Endothelial cell of umbilical vein (primary cell): Measurements from ENCODE around the gene FILIP1L. TPM values are rescaled to one million over a fixed set of nuclear protein-coding genes. Genes with fewer than 3 reads are reported as not detected.

Source experiments
- BruUV-seq: library from RNA; stranded (reverse); fragments of 400-500 nt; replicated peaks from 2 replicates; lab custom pipeline; 2021; lab: Mats Ljungman, UMichigan
- CTCF ChIA-PET: fragments of 300-600, 350-600 bp; sonication (Branson Sonifier 250); formaldehyde crosslinking; loops from one replicate; lab custom pipeline; 2021; ENCODE audit warnings: antibody characterized with exemption, inconsistent platforms; lab: Charles Lee
- POLR2A ChIA-PET: fragments of 300-600, 350-600 bp; sonication (Branson Sonifier 250); formaldehyde crosslinking; loops from one replicate; lab custom pipeline; 2021; ENCODE audit warnings: antibody characterized with exemption, inconsistent platforms; lab: Charles Lee
- DNase-seq: peaks from one replicate; pipeline ENCODE4 v3.0.0-alpha.2; 2011; ENCODE audit warnings: low read depth, low spot score
- FAIRE-seq: peaks from 2 replicates; lab custom pipeline; 2011; peaks lifted over from hg19 to GRCh38; lab: Jason Lieb, UNC
- H2AFZ ChIP-seq: 2 replicates; pipeline ENCODE4 v1.6.0; 2012; ENCODE audit warnings: low read depth, low read length, control low read depth, inconsistent platforms
- H3K27ac ChIP-seq: 2 replicates; pipeline ENCODE4 v1.5.1; 2011; ENCODE audit warnings: low read depth, mild to moderate bottlenecking, control low read depth, low read length, moderate library complexity; ENCODE audit not compliant: insufficient read depth
- H3K27me3 ChIP-seq, 2 experiments: 2 replicates each; pipeline versions ENCODE4 v1.6.0 to v1.6.1; 2011; ENCODE audit warnings: low read length in 2 of 2, mixed read lengths in 1 of 2; ENCODE audit not compliant: control insufficient read depth in 2 of 2, insufficient read depth in 2 of 2
- H3K36me3 ChIP-seq, 2 experiments: 2 replicates in 1 of 2; 3 replicates in 1 of 2; pipeline ENCODE4 v1.5.1; 2011; ENCODE audit warnings: low read length in 2 of 2, mild to moderate bottlenecking in 1 of 2, moderate library complexity in 1 of 2; ENCODE audit not compliant: control insufficient read depth in 2 of 2, insufficient read depth in 2 of 2; ENCODE audit errors: extremely low read depth in 1 of 2
- H3K4me1 ChIP-seq: 3 replicates; pipeline ENCODE4 v1.5.1; 2011; ENCODE audit warnings: mild to moderate bottlenecking, low read length; ENCODE audit not compliant: control insufficient read depth, insufficient read depth; ENCODE audit errors: extremely low read depth
- H3K4me2 ChIP-seq: 2 replicates; pipeline ENCODE4 v1.6.1; 2011; ENCODE audit warnings: low read length, control low read depth, mixed read lengths; ENCODE audit not compliant: insufficient read depth
- H3K4me3 ChIP-seq, 3 experiments: fragments of 200-600 bp in 1 of 3; sonication (generic), shearing (Covaris generic) in 1 of 3; replicated peaks in 1 of 3; 2 replicates each; pipeline ENCODE4 v1.5.1; 2011 to 2016; ENCODE audit warnings: control low read depth in 3 of 3, low read length in 3 of 3, mild to moderate bottlenecking in 2 of 3, inconsistent platforms in 1 of 3, low read depth in 1 of 3, moderate library complexity in 1 of 3; ENCODE audit not compliant: insufficient read depth in 1 of 3
- H3K79me2 ChIP-seq: 2 replicates; pipeline ENCODE4 v1.6.0; 2012; ENCODE audit warnings: low read length, inconsistent platforms; ENCODE audit not compliant: control insufficient read depth, insufficient read depth
- H3K9ac ChIP-seq: replicated peaks from 2 replicates; pipeline ENCODE3; 2011; ENCODE audit warnings: low read length, control low read depth; ENCODE audit not compliant: insufficient read depth; ENCODE audit errors: extremely low read depth
- H3K9me1 ChIP-seq: replicated peaks from 3 replicates; pipeline ENCODE4 v1.6.0; 2011; ENCODE audit warnings: mild to moderate bottlenecking, low read length; ENCODE audit not compliant: control insufficient read depth, insufficient read depth; ENCODE audit errors: extremely low read depth
- H3K9me3 ChIP-seq: replicated peaks from 2 replicates; pipeline ENCODE4 v1.5.1; 2012; ENCODE audit warnings: low read length, inconsistent platforms; ENCODE audit not compliant: control insufficient read depth, insufficient read depth
- H4K20me1 ChIP-seq: replicated peaks from 2 replicates; pipeline ENCODE3; 2011; ENCODE audit warnings: mild to moderate bottlenecking, low read length; ENCODE audit not compliant: control insufficient read depth, insufficient read depth; ENCODE audit errors: extremely low read depth
- EZH2 ChIP-seq: IDR thresholded peaks from 2 replicates; pipeline ENCODE4 v1.6.1; 2012; ENCODE audit warnings: borderline replicate concordance, low read depth, mild to moderate bottlenecking, moderate library complexity, low read length, inconsistent platforms; ENCODE audit not compliant: severe bottlenecking
- FOS ChIP-seq: IDR thresholded peaks from 2 replicates; pipeline ENCODE4 v1.6.1; 2011; ENCODE audit warnings: mild to moderate bottlenecking, low read length, moderate library complexity, borderline replicate concordance; ENCODE audit not compliant: insufficient read depth
- JUN ChIP-seq: IDR thresholded peaks from 2 replicates; pipeline ENCODE4 v1.6.1; 2011; ENCODE audit warnings: borderline replicate concordance, low read depth; ENCODE audit not compliant: insufficient read length, insufficient read depth
- MYC ChIP-seq: IDR thresholded peaks from one replicate; pipeline ENCODE4 v1.6.1; 2011; ENCODE audit warnings: mild to moderate bottlenecking, low read depth, low read length
- dilution Hi-C: fragments of 300-500 bp; cut with MboI; formaldehyde crosslinking; loops from one replicate; pipeline ENCODE4 v1.15.0; 2019; ENCODE audit warnings: low sequenced_read_pairs; ENCODE audit not compliant: extremely low pct_ligation_motif_present
- intact Hi-C: fragments of 100-400 bp; cut with micrococcal nuclease; formaldehyde crosslinking; loops from one replicate; pipeline ENCODE4 v1.10.0; 2022
- polyA plus RNA-seq, 4 experiments: library from polyadenylated mRNA; depleted of rRNA in 3 of 4; stranded (reverse) in 3 of 4; unstranded in 1 of 4; fragments of >200 nt; gene quantifications; 2 replicates each; pipeline versions ENCODE4 v1.2.1 to v1.2.3, GENCODE V29; 2011 to 2012; ENCODE audit warnings: missing spikeins in 1 of 4
- total RNA-seq: library from RNA; stranded (reverse); gene quantifications from 2 replicates; pipeline ENCODE4 v1.2.3, GENCODE V29; 2021
- TF ChIP-seq, protein P1 (sequence below): IDR thresholded peaks from 2 replicates; pipeline ENCODE4 v1.6.1; 2011; ENCODE audit not compliant: insufficient read depth, insufficient read length

Gene FILIP1L
- total and polyA plus RNA-seq, 2 donors (not counting 3 experiments of a cell fraction or from before 2014, with no cell fraction given): 26.0 to 29.9 TPM

DNA sequence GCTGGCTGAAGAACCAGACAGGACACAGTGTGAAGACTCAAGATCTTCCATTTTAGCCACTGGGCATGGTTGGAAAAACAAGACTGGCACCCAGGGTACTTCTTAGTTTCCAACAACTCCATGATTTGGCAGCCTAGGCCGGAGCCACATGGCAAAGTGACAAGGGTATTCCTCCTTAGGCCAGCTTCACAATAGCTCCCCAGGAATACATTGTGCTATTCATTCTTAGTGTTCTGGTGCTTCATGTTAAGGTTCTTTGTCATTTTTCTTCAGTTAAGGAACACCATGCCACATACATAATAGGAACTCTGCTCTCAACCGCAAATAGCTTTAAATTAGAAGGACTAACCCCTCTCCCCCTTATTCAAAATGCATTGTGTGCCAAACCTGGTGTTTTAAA is 8.0 kb upstream of the FILIP1L start:
- Histone ChIP-seq H3K27me3 (no peaks in the 10 kb centered on the region), H3K9me3 (no peaks in the 10 kb centered on the region), H4K20me1 (no peaks in the 10 kb centered on the region), H3K9ac (no peak overlapping the region), H2AFZ (no peak overlapping the region), H3K27ac (no peak overlapping the region), H3K4me2 (no peak overlapping the region), H3K79me2 (no peaks in the 10 kb centered on the region), H3K4me1 (peaks cover 18% of the 10 kb centered on the region), H3K4me3 (no peak overlapping the region), H3K9me1 (no peaks in the 10 kb centered on the region), H3K36me3 (no peaks in the 10 kb centered on the region)
- TF ChIP-seq JUN (no peak), FOS (no peak), MYC (no peak)
- FAIRE-seq: no peak
- no peak for DNase-seq
- dilution Hi-C loops (no loop called here), intact Hi-C loops (no loop called here)
- no TSS peak for BruUV-seq
- CTCF ChIA-PET: interaction anchor here (0.9 to 1.0 kb wide), 2 partner anchors 18 to 106 kb away, joined by 3 read pairs; no protein-coding TSS in a partner anchor
- POLR2A ChIA-PET: no interaction called here

DNA sequence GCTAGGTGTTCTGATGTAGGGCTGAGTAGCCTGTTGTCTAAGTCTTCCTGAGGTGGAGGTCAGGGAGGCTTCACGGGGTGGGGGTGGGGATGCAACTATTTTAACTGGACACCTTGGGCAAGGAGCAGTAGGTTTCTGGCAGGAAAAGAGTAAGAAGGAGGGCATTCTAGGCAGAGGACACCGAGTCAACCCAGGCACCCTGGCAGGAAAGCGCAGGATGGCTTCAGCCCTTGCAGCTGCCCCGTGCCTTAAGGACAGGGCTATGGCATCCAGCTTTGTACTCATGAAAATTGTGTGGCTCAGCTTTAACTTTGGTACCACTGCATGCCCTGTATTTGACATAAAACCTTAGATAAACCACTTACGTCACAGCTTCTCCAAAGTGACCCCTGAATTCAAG is 6.4 kb upstream of the FILIP1L start:
- Histone ChIP-seq H3K9ac (no peak overlapping the region), H3K4me1 (peaks cover 9% of the 10 kb centered on the region), H3K79me2 (no peaks in the 10 kb centered on the region), H3K27ac (no peak overlapping the region), H3K9me3 (no peaks in the 10 kb centered on the region), H4K20me1 (no peaks in the 10 kb centered on the region), H3K27me3 (no peaks in the 10 kb centered on the region), H3K36me3 (no peaks in the 10 kb centered on the region), H3K4me3 (no peak overlapping the region), H3K4me2 (no peak overlapping the region), H3K9me1 (no peaks in the 10 kb centered on the region), H2AFZ (no peak overlapping the region)
- BruUV-seq: no TSS peak
- POLR2A ChIA-PET: no interaction called here
- dilution Hi-C loops: no loop called here
- FAIRE-seq (no peak), DNase-seq (no peak)
- TF ChIP-seq, protein P1, sequence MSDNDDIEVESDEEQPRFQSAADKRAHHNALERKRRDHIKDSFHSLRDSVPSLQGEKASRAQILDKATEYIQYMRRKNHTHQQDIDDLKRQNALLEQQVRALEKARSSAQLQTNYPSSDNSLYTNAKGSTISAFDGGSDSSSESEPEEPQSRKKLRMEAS: no peak
- TF ChIP-seq EZH2 (no peak), JUN (no peak), MYC (no peak)
- CTCF ChIA-PET: no interaction called here
- intact Hi-C loops: no loop called here
